Glomerular endothelial cell (primary cell): ENCODE measurements around the gene CHIC2. TPM values are rescaled to one million over a fixed set of nuclear protein-coding genes. Genes with fewer than 3 reads are reported as not detected.

Experiments used
- DNase-seq: peaks from one replicate; pipeline ENCODE4 v3.0.0-alpha.2; 2011; ENCODE audit warnings: low read depth, low spot score; ENCODE audit errors: extremely low read depth
- total RNA-seq: library from RNA; depleted of rRNA; stranded (reverse); fragments of >200 nt; gene quantifications from 2 replicates; pipeline ENCODE4 v1.2.3, GENCODE V29; 2015

The CHIC2 gene
- total RNA-seq, 1 donor from 2014 or later: 59.4 TPM

DNA sequence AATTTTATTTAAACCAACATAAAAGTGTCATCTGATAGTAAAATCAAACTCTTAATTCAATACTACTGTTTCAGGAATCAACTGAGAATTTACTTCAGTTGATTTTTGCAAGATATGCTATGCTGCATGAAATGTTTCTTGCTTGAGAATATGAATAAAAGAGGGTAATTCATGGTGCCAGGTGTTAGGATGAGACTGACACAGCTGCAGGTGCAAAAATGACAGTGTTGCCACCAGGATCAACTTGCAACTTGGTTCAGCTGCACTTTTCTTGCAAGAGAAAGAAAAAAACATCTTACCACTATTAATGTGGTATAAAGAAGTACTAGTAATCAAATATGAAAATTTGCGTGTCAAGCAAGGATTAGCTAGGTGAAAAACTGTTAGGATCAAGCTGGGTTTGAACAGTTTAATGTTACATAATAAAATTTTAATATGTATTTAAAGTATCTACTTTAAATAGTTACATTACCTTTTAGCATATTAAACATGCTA lies 49.7 kb downstream of the CHIC2 start:
- no peak for DNase-seq

DNA sequence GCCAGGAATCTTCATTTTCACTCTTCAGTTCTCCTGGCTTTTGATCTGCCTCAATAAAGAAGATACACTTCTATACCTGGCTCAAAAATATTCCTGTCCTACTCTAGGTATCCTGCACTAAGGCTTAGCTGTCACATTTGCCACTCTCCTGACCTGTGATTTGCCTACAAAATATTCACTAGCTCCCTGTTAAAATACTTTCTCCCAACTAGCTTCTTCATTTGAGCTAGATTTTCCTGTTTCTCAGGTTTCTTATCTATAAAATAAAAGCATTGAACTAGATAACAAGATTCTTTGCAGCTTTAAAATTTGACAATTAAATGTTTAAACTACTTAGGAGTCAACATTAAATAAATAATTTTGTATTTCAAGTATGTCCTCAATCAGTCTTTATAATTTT lies 53.2 kb downstream of the CHIC2 start:
- DNase-seq: no peak

DNA sequence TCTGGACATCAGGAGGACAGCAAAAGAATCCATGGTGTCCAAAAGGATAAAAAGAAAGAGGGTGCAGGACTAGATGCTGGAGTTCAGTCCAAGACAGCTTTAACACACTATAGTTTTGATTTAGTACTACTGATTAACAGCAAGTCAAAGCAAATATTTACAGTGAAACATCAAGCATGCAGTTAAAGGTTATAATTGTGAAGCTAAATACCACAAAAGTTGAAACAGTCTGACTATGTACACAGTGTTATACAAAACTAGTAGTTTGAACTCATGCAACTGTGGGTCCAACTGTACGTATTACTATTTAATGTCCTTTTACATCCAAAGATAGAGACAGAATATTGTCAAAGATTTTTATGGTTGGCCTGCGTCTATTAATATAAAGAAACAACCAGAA lies 57.6 kb downstream of the CHIC2 start:
- no peak for DNase-seq

DNA sequence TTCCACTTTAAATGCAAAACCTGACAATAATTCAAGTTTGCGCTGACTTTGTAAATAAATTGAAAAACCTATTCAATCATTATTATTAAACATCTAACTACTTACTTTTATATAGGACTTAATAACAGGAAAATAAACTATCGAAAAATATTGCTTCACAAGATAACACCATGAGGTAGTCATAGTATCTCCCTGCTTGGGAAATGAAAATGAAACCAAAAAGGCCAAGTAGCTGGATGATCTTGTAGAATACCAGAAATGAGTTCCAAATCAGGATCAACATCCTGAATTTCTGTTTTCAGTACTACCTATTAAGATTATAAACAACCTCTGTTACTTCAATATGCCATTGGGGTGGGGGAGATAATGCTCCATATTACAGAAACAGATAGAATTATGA lies 58.9 kb downstream of the CHIC2 start:
- no peak for DNase-seq

DNA sequence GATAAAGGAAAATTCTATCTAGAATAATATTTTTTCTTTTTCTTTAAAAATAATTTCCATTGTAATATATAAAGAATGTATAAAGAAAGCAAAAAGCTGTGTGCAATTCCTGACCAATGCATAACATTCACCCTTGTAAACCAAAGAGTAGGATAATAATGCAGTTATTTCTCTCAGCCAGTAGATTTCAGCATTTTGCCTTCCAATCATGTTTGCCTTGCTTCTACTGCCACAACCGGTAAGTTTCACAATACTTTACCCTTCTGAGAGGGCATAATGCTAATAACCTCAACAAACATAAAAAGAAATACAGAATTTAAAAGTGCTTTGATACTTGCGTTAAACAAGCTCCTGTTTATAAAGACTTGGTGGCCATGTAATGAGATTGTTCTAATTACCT lies 59.9 kb downstream of the CHIC2 start:
- DNase-seq: no peak

DNA sequence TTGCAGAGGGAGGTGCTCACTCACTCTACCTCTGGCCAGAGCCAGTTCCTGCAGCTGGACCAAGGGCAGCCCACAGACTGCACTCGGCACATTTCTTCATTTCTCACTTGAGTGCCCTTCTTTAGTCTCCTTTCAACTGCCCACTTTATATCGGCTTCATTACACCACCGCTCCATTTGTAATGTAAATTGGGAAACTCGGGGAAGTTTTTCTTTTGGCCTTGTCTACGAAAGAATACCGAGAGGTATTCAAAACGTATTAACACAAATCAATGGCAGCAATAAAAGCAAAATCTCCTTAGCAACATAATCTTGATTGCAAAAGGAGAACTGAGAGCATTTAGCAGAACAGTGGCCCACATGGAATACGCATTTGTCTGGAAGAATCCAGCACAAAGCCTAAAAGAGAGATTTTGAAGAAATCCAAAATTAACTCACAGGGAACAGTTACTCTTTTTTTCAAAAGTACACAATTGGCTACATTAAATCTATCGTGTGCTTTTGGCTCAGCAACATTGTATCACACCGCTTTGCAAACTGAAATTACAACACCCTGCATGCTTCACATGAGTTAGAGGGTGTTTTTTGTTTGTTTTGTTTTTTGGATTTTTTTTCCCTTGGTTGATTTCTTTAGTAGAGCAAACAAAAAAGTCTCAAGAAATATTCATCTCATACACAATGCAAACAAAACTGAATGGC lies 62.6 kb downstream of the CHIC2 start:
- DNase-seq: no peak

DNA sequence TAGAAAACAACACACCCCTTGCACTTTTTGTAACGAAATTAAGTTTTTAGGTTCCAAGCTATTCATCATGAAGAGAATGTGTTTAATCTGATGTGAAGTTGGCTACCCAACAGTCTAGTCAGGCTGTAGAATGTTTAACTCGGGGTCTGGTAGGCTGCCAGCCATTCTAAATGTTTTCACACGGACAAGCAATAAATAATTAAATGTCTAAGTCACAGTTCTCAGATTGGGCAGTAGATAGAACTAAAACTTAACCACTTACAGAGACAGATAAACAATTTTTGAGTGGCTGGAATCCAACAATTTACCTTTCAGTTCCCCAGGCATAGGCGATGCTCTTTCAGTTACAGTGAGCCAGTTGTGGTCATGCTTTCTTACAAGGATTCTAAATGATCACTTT lies 66.5 kb downstream of the CHIC2 start:
- DNase-seq: no peak

DNA sequence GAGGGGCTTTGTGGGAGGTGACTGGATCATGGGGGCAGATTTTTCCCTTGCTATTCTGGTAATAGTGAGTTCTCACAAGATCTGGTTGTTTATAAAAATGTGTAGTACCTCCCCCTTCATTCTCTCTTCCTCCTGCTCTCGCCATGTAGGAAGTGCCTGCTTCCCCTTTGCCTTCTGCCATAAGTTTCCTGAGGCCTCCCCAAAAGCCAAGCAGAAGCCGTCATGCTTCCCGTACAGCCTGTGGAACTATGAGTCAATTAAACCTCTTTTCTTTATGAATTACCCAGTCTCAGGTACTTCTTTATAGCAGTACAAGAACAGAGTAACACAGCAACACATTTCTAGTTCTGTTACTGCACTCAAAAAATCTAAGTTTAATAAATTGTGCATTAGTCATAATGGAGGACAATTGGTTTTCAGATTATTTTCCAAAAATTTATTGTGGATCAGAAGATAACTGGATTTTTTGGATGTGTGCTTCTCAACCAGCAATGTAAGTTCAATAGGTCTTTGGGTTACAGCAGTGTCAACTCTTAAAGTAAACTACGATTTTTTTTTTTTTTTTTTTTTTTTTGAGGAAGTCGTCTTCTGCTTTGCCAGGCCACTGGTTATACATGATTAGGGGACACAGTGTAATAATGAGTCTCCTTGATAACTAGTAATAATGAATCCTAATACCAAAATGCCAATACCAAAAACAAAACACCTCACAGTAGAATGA lies 69.9 kb downstream of the CHIC2 start:
- peak; percentile 91 for DNase-seq

DNA sequence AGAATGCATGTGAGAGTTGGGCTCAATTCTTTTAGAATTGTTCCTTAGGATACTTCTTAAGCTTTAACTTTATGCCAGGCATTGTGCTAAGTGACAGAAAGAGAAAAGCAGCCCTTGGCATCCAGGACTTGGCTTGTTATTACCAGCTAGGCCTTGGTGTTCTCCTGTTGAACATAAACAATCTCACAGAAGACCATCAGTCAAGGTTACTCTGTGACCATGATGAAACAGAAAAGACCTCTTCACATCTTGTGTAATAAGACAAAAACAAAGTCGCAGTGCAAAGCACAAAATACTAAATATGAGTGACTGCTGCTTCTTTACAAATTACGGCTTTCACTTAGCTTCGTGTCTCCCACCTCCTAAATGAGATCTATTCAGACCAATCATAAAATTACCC lies 71.6 kb downstream of the CHIC2 start:
- no peak for DNase-seq

DNA sequence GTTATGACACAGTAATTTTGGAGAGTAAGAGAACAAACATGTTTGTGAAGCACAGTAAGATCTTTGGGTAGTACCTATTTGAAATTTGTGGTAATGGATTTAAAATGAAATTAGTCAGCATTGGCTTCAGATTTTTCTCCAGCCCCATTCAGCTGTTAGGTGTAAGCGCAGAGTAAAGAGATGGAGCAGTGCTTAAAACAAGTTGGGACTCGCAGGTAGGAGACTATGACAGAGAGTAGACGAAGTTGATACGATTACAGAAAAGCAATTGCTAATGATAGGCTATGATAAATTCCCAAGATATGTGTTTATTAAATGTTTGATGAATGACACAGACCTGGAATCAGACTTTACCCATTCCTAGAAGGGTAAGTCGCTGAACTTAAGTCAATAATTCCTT lies 72.6 kb downstream of the CHIC2 start:
- no peak for DNase-seq

DNA sequence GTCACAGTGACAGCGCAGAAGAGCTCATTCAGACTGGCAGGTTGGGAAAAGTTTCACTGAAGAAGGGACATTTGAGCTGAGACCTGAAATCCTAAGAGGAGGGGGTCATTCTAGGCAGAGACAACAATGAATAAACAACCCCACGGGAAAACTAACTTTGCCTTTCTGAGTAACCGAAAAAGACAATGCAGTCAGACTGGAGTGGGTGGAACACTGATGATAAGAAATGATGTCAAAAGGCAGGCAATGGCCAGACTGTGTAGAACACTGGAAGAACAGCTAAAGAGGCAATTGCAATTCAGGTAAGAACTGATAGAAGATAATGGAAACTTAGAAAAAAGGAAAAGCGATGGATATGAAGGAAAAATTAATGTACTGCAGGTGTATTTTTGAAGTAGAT lies 73.8 kb downstream of the CHIC2 start:
- no peak for DNase-seq

DNA sequence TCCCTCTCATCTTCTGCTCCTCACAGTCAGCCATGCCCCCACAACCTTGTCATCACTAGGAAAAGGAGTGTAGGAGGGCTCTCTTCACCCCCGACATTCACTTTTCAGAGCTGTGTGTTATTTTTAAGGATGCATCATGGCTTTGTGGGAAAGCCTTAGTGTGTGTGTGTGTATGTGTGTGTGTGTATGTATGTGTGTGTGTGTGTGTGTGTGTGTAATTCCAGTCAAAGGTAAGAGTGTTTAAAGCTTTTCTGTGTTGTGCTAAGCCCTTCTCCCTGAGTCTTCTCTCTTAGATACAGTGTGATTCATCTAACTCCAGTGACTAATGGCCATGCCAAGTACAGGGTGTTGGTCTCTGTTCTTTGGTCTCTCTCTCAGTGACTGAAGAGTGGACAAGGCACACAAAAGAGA lies 76.6 kb downstream of the CHIC2 start:
- DNase-seq: no peak

DNA sequence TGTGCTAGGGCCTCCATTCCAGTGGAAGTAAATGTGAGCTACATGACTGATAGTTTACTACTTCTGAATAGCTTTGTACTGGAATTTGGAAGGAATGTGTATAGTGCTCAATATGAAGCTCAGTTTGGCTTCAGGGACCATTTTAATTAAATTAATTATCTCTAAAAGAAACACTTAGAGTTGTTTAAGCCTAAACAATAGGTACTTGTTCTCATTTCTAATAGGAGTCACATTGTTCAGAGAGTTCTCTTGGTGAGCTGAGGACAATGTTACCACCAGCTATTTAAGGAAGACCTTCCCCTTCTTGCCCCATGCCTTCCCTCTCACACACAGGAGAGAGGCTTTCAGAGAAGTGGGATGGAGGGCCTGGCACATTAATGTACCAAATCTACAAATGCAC lies 78.3 kb downstream of the CHIC2 start:
- DNase-seq: no peak

DNA sequence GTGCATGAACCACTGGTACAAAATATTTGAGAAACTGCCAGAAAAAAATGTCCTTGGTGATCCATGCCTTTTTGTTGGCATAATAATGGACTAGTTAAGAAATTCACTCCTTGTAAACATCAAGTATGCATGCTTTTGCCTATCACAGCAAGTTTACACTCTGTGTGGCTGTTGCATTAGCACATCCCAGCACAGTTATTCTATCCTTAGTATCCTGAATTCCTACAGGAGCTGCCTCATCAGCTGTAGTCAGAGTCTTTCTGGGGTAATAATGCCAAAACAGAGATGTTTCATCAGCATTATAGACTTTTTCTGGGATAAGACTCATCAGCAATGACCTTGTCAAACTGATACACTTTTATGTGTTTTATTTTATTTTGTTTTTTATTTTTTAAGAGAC lies 82.8 kb downstream of the CHIC2 start:
- DNase-seq: no peak

DNA sequence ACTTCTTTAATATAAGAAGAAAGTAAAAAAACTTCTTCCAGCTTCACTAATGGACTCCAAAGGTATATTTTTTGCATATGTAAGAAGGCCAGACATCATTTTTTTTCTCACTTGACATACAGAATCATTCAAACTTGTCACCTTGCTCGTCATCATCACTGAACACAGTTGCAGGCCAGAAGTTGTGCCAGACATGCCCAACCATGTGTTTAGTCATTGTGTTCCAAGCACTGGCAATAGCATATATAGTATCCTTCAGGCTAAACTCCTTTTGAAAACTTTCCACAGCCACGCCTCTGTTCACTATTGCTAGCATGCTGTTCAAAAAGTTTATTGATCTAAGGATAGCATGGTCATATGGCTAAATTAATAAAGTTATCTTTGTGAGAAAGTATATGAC lies 83.3 kb downstream of the CHIC2 start:
- no peak for DNase-seq

DNA sequence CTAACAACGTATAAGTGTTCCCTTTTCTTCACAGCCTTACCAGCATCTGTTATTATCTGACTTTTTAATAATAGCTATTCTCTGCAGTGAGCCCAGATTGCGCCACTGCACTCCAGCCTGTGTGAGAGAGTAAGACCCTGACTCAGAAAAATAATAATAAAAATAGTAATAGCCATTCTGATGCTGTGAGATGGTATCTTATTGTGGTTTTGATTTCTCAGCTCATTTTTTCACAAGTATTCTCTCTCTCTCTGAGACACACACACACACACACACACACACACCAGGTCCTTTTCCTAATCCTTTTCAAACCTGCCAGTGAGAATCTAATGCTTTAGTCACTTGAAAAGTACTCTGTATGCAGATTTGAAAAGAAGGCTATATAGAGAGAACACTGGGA lies 89.8 kb downstream of the CHIC2 start:
- no peak for DNase-seq

DNA sequence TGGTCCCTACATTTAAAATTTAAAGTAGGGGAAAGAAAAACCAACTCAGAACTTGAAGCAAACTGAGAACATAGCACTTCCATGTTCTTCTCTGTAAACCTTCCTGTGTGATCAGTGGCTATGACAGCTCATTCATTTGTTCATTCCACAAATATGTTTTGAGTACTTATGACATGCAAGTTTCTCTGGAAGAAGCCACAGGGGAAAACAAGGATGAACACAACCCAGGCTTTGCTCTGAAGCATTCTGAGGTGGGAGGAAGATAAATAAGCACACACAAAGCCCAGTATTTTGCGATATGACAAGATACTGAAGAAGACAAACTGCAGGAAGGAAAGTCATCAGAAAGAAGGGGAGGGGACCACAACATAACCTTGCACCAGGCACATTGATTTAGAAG lies 96.4 kb downstream of the CHIC2 start:
- no peak for DNase-seq

DNA sequence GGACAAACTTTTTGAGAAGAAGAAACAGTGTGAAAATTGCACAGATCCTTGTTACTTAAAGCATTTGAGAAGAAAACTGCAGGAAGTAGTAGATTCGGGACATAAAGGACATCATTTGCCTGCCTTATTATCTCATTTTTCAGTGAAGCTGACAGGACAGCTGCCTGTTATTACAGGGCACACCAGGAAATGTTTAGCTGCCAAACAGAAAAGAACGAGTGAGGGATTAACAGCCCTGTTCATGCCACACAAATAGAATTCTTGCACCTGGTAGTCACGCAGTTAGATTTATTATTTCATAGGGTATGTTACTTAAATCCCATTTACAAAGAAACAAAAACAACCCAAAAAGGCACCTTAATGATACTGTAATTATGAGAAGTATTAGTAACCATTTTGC lies 100.6 kb downstream of the CHIC2 start:
- DNase-seq: no peak

DNA sequence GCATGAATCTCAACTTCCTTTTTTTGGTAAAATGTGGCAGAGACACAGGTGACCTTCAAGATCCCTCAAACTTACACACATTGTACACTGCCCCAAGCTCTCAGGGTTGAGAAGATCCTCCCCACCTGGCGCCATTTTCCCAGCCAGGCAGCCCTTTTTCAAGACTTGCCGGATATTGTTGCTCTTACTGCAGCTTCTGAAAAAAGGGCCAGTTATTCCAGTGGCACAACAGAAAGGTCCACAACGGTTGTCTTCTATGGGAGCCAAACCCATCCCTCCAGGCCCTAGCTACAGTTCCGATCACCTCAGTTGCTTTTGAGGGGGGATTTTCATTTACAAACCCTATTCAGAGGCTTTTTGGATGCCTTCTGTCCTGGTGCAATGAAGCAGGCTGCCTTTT lies 101.1 kb downstream of the CHIC2 start:
- no peak for DNase-seq

DNA sequence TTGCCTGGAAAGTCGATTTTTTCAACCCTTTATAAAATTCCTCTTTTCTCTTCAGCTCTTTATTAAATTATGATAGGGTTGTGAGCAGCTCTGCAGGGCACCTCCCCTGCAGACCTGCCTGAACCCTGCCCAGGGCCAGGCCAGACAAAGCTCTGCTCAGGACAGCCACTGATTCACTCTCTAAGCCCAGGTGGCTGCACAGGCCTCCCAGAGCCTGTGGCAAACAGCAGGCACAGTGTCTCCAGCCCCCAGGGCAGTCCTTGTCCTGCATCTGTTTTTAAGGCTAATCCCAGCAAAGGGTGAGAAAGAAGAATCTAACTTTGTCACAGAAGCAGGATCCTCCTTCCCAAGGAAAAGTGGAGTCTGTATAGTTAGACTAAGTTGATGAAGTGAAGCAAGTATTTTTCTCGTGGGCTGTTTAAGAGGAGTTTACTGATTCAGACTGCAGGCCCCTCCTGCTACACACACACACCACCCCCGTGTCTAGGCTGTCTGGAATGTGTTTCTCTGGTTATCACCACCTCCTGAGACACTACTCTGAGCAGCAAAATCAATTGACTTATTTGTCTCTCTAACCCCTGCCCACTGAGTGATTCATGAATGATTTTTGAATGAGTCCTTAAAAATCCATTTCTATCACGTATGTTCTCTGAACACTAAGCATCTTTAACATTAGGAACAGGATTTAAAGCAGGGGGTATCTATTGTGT lies 101.7 kb downstream of the CHIC2 start:
- no peak for DNase-seq

DNA sequence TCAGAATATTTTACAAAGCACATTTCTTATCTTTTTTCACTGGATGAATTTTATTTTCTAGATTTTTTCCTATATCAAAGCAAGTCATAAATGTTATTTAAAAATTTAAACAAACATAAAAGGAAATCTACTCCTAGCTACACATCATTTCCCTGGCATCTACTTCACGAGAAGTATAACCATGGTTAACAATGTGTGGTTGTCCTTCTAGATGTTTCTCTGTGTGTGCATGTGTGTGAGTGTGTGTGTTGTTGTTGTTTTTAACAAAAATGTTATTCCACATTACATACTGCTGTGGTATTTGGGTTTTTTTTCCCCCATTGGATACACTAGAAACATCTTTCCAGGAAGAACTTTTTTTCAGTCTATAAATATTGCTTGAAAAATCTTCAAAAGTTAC lies 103.1 kb downstream of the CHIC2 start:
- DNase-seq: no peak

DNA sequence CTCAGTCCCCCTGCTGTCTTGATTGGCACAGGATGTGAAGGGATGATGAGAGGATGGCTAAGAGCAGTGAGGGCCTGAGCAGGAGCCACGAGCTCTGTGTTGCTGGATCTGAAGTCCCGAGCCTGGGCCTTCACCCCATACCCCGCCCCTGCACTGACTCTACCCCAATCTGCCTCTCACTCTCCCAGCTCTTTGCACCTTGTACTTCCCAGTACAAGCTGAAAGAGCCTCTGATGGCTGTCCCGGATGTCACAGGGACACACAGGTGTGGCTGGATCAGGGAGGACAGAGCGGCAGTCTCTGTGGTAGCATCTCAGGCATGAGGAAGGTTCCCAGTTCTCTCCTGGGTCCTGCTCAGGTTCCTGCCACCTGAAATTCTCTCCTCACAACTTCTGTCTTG lies 103.6 kb downstream of the CHIC2 start:
- no peak for DNase-seq
